Thymus (tissue), 11 donors: Measurements from ENCODE around the gene PLET1. TPM values are rescaled to one million over a fixed set of nuclear protein-coding genes. Genes with fewer than 3 reads are reported as not detected.
"Not testable (repeated sequence)": the region's sequence is repeated elsewhere in the genome, so short reads cannot be mapped to it uniquely, and the experiment has no call there.

Source experiments
- DNase-seq, 9 donors: peaks; one replicate each; pipeline ENCODE4 v3.0.0-alpha.2; 2013; ENCODE audit warnings: low spot score in 9 of 9, low read depth in 6 of 9, missing footprints in 1 of 9
- H3K27ac ChIP-seq, 2 donors: one replicate each; pipeline ENCODE4 v1.5.1; 2013; ENCODE audit warnings: control low read depth in 1 of 2, low read depth in 1 of 2, low read length in 1 of 2, mild to moderate bottlenecking in 1 of 2, moderate library complexity in 1 of 2
- H3K27me3 ChIP-seq, 2 donors: one replicate each; pipeline ENCODE4 v1.5.1; 2013; ENCODE audit warnings: low read length in 1 of 2; ENCODE audit not compliant: control insufficient read depth in 2 of 2, insufficient read depth in 1 of 2
- H3K36me3 ChIP-seq, 2 donors: one replicate each; pipeline ENCODE4 v1.5.1; 2013; ENCODE audit warnings: low read length in 1 of 2, mild to moderate bottlenecking in 1 of 2, moderate library complexity in 1 of 2; ENCODE audit not compliant: control insufficient read depth in 2 of 2, insufficient read depth in 2 of 2
- H3K4me1 ChIP-seq, 2 donors: one replicate each; pipeline ENCODE4 v1.5.1; 2013; ENCODE audit warnings: low read length in 2 of 2; ENCODE audit not compliant: control insufficient read depth in 2 of 2, insufficient read depth in 2 of 2
- H3K4me3 ChIP-seq, 2 donors: one replicate each; pipeline ENCODE4 v1.5.1; 2013; ENCODE audit warnings: low read length in 2 of 2, control low read depth in 1 of 2, mild to moderate bottlenecking in 1 of 2
- H3K9me3 ChIP-seq, 2 donors: one replicate each; pipeline ENCODE4 v1.5.1; 2013; ENCODE audit warnings: low read length in 1 of 2, mild to moderate bottlenecking in 1 of 2; ENCODE audit not compliant: control insufficient read depth in 2 of 2, insufficient read depth in 1 of 2
- WGBS: extraction: QIAGEN DNeasy Blood & Tissue Kit; methylation state at CpG from one replicate; pipeline ENCODE4 v1.1.7; 2013; 5-methylcytosine and 5-hydroxymethylcytosine counted together
- polyA plus RNA-seq: library from polyadenylated mRNA; stranded (reverse); fragments of 200-250 nt; gene quantifications from one replicate; pipeline ENCODE4 v1.2.3, GENCODE V29; 2013
- total RNA-seq: library from RNA; stranded (reverse); fragments of 120-200 nt; gene quantifications from one replicate; pipeline ENCODE4 v1.2.4, GENCODE V29; 2013
- donor health status: healthy.

The PLET1 gene
- total and polyA plus RNA-seq, 2 donors = 0.09 to 0.23 TPM

DNA sequence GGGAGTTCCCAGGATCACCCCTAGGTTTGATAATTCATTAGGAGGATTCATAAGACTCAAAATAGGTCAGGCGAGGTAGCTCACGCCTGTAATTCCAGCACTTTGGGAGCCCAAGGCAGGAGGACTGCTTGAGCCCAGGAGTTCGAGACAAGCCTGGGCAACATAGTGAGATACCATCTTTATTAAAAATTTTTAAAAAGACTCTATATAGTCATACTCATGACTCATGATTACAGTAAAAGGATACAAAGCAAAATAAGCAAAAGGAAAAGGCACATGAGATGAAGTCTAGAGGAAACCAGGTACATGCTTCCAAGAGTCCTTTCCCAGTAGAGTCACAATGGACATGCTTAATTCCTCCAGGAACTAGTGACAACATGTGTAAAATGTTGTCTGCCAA, 48.4 kb downstream of the PLET1 start:
- Histone ChIP-seq H3K4me1 (no peaks in the 10 kb centered on the region), H3K4me3 (no peak overlapping the region), H3K9me3 (no peaks in the 10 kb centered on the region), H3K27me3 (no peaks in the 10 kb centered on the region), H3K27ac (no peak overlapping the region), H3K36me3 (no peaks in the 10 kb centered on the region)
- 98% methylated on average over 3 of the region's 3 CpGs for WGBS
- no peak for DNase-seq

DNA sequence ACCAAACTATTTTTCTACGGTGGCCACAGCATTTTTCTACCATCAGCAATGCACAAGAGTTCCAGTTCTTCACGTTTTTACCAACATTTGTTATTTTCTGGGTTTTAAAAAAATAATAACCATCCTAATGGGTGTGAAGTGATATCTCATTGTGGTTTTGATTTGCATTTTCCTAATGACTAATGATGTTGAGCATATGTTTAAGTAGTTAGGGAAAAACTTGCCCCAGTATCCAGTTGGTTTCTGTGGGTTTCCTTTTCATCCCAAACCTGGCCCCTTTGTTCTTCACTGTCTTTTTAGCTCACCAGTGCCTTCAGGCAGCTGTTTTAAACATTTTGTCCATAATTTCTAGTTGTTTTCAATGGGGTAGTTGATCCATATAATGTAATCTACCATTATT, 49.1 kb downstream of the PLET1 start:
- Histone ChIP-seq H3K36me3 (no peaks in the 10 kb centered on the region), H3K27me3 (no peaks in the 10 kb centered on the region), H3K4me3 (no peak overlapping the region), H3K4me1 (no peaks in the 10 kb centered on the region), H3K9me3 (no peaks in the 10 kb centered on the region), H3K27ac (no peak overlapping the region)
- WGBS = 42% methylated on average over 2 of the region's 2 CpGs
- DNase-seq = no peak

DNA sequence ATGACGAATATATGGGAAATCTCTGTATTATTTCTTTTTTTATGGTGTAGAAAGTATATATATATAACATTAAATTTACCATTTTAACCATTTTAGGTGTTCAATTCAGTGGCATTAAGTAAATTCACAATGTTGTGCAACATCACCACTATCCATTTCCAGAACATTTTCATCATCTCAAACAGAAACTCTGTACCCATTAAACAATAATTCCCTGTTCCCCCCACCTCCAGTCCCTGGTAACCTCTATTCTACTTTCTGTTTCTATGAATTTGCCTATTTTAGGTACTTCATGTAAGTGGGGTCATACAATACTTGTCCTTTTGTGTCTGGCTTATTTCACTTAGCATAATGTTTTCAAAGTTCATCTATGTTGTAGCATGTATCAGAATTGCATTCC, 49.8 kb downstream of the PLET1 start:
- no peaks in the 10 kb centered on the region for H3K36me3 ChIP-seq
- H3K27ac ChIP-seq = no peak overlapping the region
- H3K4me1 ChIP-seq = no peaks in the 10 kb centered on the region
- no peaks in the 10 kb centered on the region for H3K9me3 ChIP-seq
- no peaks in the 10 kb centered on the region for H3K27me3 ChIP-seq
- no peak overlapping the region for H3K4me3 ChIP-seq
- DNase-seq = no peak
- WGBS = 96% methylated on average over 1 of the region's 1 CpG

DNA sequence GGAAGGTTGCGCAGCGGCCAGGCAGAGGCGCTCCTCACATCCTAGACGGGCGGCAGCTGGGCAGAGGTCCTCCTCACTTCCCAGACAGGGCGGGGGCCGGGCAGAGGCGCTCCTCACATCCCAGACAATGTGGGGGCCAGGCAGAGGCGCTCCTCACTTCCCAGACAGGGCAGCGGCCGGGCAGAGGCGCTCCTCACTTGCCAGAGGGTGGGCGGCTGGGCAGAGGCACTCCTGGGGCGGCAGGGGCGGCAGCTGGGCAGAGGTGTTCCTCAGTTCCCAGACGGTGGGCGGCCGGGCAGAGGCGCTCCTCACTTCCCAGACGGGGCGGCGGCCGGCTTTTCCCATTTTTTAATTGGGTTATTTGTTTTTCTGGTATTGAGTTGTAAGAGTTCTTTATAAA, 54.6 kb downstream of the PLET1 start:
- Histone ChIP-seq H3K9me3 (no peaks in the 10 kb centered on the region), H3K4me3 (no peak overlapping the region), H3K4me1 (no peaks in the 10 kb centered on the region), H3K36me3 (no peaks in the 10 kb centered on the region), H3K27me3 (no peaks in the 10 kb centered on the region), H3K27ac (no peak overlapping the region)
- DNase-seq = no peak
- 96% methylated on average over 23 of the region's 23 CpGs for WGBS

DNA sequence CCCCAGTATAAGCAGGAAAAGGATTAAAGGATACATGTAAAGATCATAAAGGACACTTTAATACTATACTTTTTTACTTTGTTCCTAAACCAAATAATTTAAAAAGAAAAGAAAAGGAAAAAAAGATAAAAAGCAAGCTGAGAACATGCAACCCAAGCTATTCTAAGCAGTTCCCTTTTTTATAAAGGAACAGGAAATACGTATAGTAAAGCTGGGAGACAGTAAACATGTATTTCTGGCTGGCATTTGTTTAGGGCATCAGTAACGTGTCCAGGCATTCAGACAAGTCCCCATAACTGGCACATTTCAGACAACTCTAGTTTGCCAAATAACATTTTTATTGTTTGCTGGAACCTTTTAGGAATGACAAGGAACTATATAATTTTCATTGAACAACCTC, 60.4 kb downstream of the PLET1 start:
- 22% methylated on average over 2 of the region's 2 CpGs for WGBS
- H3K9me3 ChIP-seq = no peaks in the 10 kb centered on the region
- no peaks in the 10 kb centered on the region for H3K4me1 ChIP-seq
- H3K36me3 ChIP-seq = no peaks in the 10 kb centered on the region
- no peak overlapping the region for H3K27ac ChIP-seq
- no peak for DNase-seq
- H3K4me3 ChIP-seq = no peak overlapping the region
- H3K27me3 ChIP-seq = no peaks in the 10 kb centered on the region

DNA sequence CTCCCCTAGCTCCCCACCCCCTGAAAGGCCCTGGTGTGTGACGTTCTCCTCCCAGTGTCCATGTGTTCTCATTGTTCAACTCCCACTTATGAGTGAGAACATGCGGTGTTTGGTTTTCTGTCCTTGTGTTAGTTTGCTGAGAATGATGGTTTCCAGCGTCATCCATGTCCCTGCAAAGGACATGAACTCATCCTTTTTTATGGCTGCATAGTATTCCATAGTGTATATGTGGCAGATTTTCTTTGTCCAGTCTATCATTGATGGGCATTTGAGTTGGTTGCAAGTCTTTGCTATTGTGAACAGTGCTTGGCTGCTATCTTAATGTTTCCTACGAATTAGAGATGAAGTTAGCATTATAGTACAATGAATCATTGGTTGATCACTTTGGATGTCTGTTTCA, 61.6 kb downstream of the PLET1 start:
- H3K27ac ChIP-seq, H3K27me3 ChIP-seq, H3K36me3 ChIP-seq, DNase-seq, H3K9me3 ChIP-seq, H3K4me3 ChIP-seq, H3K4me1 ChIP-seq: not testable (repeated sequence)
- WGBS = 98% methylated on average over 4 of the region's 4 CpGs

Other genes with a start within 250 kb of the PLET1 start
- 28.8 TPM for gene DLAT, start 235.5 kb downstream of the PLET1 start, total RNA-seq
- gene DLAT, start 235.5 kb downstream of the PLET1 start, polyA plus RNA-seq = 13.3 TPM
- 1.6 TPM for gene PIH1D2, start 186.8 kb downstream of the PLET1 start, total RNA-seq
- gene PIH1D2, start 186.8 kb downstream of the PLET1 start, polyA plus RNA-seq = 1.4 TPM
- gene NKAPD1, start 186.6 kb downstream of the PLET1 start, total RNA-seq = 27.0 TPM
- 23.3 TPM for gene NKAPD1, start 186.6 kb downstream of the PLET1 start, polyA plus RNA-seq
- 105 TPM for gene TIMM8B, start 174.1 kb downstream of the PLET1 start, total RNA-seq
- 81.6 TPM for gene TIMM8B, start 174.1 kb downstream of the PLET1 start, polyA plus RNA-seq
- 95.1 TPM for gene SDHD, start 174.0 kb downstream of the PLET1 start, total RNA-seq
- gene SDHD, start 174.0 kb downstream of the PLET1 start, polyA plus RNA-seq = 132 TPM
- 7.3 TPM for gene IL18, start 96.8 kb downstream of the PLET1 start, total RNA-seq
- 22.4 TPM for gene IL18, start 96.8 kb downstream of the PLET1 start, polyA plus RNA-seq
- 0.09 TPM for gene TEX12, start 93.5 kb downstream of the PLET1 start, total RNA-seq
- 0.37 TPM for gene TEX12, start 93.5 kb downstream of the PLET1 start, polyA plus RNA-seq
- 1.4 TPM for gene BCO2, start 85.3 kb downstream of the PLET1 start, total RNA-seq
- gene BCO2, start 85.3 kb downstream of the PLET1 start, polyA plus RNA-seq = 5.5 TPM
- gene PTS, start 34.4 kb downstream of the PLET1 start, total RNA-seq = 18.7 TPM
- 42.4 TPM for gene PTS, start 34.4 kb downstream of the PLET1 start, polyA plus RNA-seq